HEK293 (cell line): ENCODE measurements around the gene CHIT1.

Experiments
- AEBP2 ChIP-seq: fragments of 450-650 bp; formaldehyde crosslinking; IDR thresholded peaks from 2 replicates; pipeline ENCODE4 v1.5.1; 2016; ENCODE audit warnings: missing biosample characterization, missing genetic modification characterization, borderline replicate concordance
- REST ChIP-seq: fragments of 450-650 bp; formaldehyde crosslinking; IDR thresholded peaks from 2 replicates; pipeline ENCODE4 v1.5.1; 2016; ENCODE audit warnings: missing biosample characterization, missing genetic modification characterization
- ZBTB21 ChIP-seq: fragments of 450-650 bp; formaldehyde crosslinking; IDR thresholded peaks from 2 replicates; pipeline ENCODE4 v1.5.1; 2017; ENCODE audit warnings: missing biosample characterization, missing genetic modification characterization
- ZBTB7A ChIP-seq: fragments of 450-650 bp; formaldehyde crosslinking; IDR thresholded peaks from 2 replicates; pipeline ENCODE4 v1.5.1; 2016; ENCODE audit warnings: low read depth, missing biosample characterization, missing genetic modification characterization
- ZFP3 ChIP-seq: fragments of 450-650 bp; formaldehyde crosslinking; IDR thresholded peaks from 2 replicates; pipeline ENCODE4 v1.5.1; 2016; ENCODE audit warnings: low read depth, missing biosample characterization, missing genetic modification characterization
- ZNF211 ChIP-seq: fragments of 450-650 bp; formaldehyde crosslinking; IDR thresholded peaks from 2 replicates; pipeline ENCODE4 v1.5.1; 2016; ENCODE audit warnings: low read depth, missing biosample characterization, missing genetic modification characterization
- ZNF280D ChIP-seq: fragments of 450-650 bp; formaldehyde crosslinking; IDR thresholded peaks from 2 replicates; pipeline ENCODE4 v1.5.1; 2016; ENCODE audit warnings: missing biosample characterization, missing genetic modification characterization
- ZNF302 ChIP-seq: fragments of 450-650 bp; formaldehyde crosslinking; IDR thresholded peaks from 2 replicates; pipeline ENCODE4 v1.5.1; 2016; ENCODE audit warnings: missing biosample characterization, missing genetic modification characterization, low read depth
- ZNF354C ChIP-seq: fragments of 450-650 bp; formaldehyde crosslinking; IDR thresholded peaks from 2 replicates; pipeline ENCODE4 v1.5.1; 2016; ENCODE audit warnings: missing biosample characterization, missing genetic modification characterization, low read depth, borderline replicate concordance
- ZNF433 ChIP-seq: fragments of 450-650 bp; formaldehyde crosslinking; IDR thresholded peaks from 2 replicates; pipeline ENCODE4 v1.5.1; 2016; ENCODE audit warnings: missing biosample characterization, missing genetic modification characterization, low read depth
- ZNF510 ChIP-seq: fragments of 450-650 bp; formaldehyde crosslinking; IDR thresholded peaks from 2 replicates; pipeline ENCODE4 v1.5.1; 2018; ENCODE audit warnings: mild to moderate bottlenecking, missing genetic modification characterization, missing biosample characterization; ENCODE audit not compliant: insufficient replicate concordance
- ZNF513 ChIP-seq: fragments of 450-650 bp; IDR thresholded peaks from 2 replicates; pipeline ENCODE4 v1.5.1; 2018; ENCODE audit warnings: missing biosample characterization, missing genetic modification characterization
- ZNF518A ChIP-seq: fragments of 450-650 bp; formaldehyde crosslinking; conservative IDR thresholded peaks from 2 replicates; pipeline ENCODE4 v1.5.1; 2016; ENCODE audit warnings: low read depth, missing biosample characterization, missing genetic modification characterization
- ZNF530 ChIP-seq: fragments of 450-650 bp; formaldehyde crosslinking; IDR thresholded peaks from 2 replicates; pipeline ENCODE4 v1.5.1; 2016; ENCODE audit warnings: low read depth, missing biosample characterization, missing genetic modification characterization
- ZNF555 ChIP-seq: fragments of 450-650 bp; formaldehyde crosslinking; conservative IDR thresholded peaks from 2 replicates; pipeline ENCODE4 v1.5.1; 2017; ENCODE audit warnings: missing biosample characterization, mild to moderate bottlenecking, missing genetic modification characterization, inconsistent platforms
- ZNF558 ChIP-seq: fragments of 450-650 bp; formaldehyde crosslinking; IDR thresholded peaks from 2 replicates; pipeline ENCODE4 v1.5.1; 2016; ENCODE audit warnings: missing biosample characterization, missing genetic modification characterization
- ZNF654 ChIP-seq: fragments of 450-650 bp; formaldehyde crosslinking; IDR thresholded peaks from 2 replicates; pipeline ENCODE4 v1.5.1; 2016; ENCODE audit warnings: low read depth, missing biosample characterization, missing genetic modification characterization
- ZNF664 ChIP-seq: fragments of 450-650 bp; formaldehyde crosslinking; IDR thresholded peaks from 2 replicates; pipeline ENCODE4 v1.5.1; 2016; ENCODE audit warnings: missing biosample characterization, missing genetic modification characterization
- ZNF768 ChIP-seq: fragments of 450-650 bp; formaldehyde crosslinking; IDR thresholded peaks from 2 replicates; pipeline ENCODE4 v1.5.1; 2018; ENCODE audit warnings: missing biosample characterization, mild to moderate bottlenecking, missing genetic modification characterization

The CHIT1 gene

GRCh38 chr1:203190949-203191348 is 38.5 kb downstream of the CHIT1 start (continued):
- TF ChIP-seq ZNF518A (tag by site-specific recombination): peak; percentile 91
- no peak for TF ChIP-seq ZNF513 (tag by site-specific recombination)
- no peak for TF ChIP-seq ZNF280D (tag by site-specific recombination)
- peak; percentile 53 for TF ChIP-seq ZNF510 (tag by site-specific recombination)
- TF ChIP-seq ZBTB21 (tag by site-specific recombination): peak; percentile 33; the same call in 1 of the 2 replicates
- 0 out of 2 replicates have a peak, but pooled peaks have one; percentile 71 for TF ChIP-seq AEBP2 (tag by site-specific recombination)
- TF ChIP-seq ZNF530 (tag by site-specific recombination): 0 out of 2 replicates have a peak, but pooled peaks have one; percentile 43
- peak; percentile 58 for TF ChIP-seq REST (tag by site-specific recombination)
- TF ChIP-seq ZNF654 (tag by site-specific recombination): peak; percentile 28
- TF ChIP-seq ZNF558 (tag by site-specific recombination): peak; percentile 48; the same call in 1 of the 2 replicates
- TF ChIP-seq ZNF555 (tag by site-specific recombination): peak; percentile 81
- peak; percentile 84 for TF ChIP-seq ZNF433 (tag by site-specific recombination)
- no peak for TF ChIP-seq ZBTB7A (tag by site-specific recombination)
- TF ChIP-seq ZNF354C (tag by site-specific recombination): 0 out of 2 replicates have a peak, but pooled peaks have one; percentile 47
- TF ChIP-seq ZNF211 (tag by site-specific recombination): no peak
- no peak for TF ChIP-seq ZNF768
- TF ChIP-seq ZNF664 (tag by site-specific recombination): 0 out of 2 replicates have a peak, but pooled peaks have one; percentile 20
- 0 out of 2 replicates have a peak, but pooled peaks have one; percentile 31 for TF ChIP-seq ZFP3 (tag by site-specific recombination)
- TF ChIP-seq ZNF302 (tag by site-specific recombination): 0 out of 2 replicates have a peak, but pooled peaks have one; percentile 38
